NCI-H2029 (cell line): ENCODE data around the gene MAST1.
"Not testable (repeated sequence)": the region's sequence is repeated elsewhere in the genome, so short reads cannot be mapped to it uniquely, and the experiment has no call there.

Source experiments
- DNase-seq: peaks from one replicate; lab custom pipeline; 2025; lab: John Stamatoyannopoulos, UW

The MAST1 gene

DNA sequence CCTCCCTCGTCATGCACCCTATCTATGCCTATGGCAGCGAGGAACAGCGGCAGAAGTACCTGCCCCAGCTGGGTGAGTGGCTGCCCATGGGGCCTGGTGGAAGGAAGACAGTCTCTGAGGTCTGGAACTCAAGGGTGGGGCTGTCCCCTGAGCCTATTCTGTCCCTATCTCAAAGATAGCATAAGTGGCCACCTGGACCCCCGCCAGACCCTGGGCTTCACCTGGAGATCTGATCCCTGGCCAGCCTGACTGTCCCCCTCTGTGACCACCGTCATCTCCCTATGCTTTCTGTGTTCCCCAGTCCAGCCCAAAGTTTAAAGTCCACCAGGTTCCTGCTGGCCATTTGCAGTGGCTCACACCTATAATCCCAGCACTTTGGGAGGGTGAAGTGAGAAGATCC is 55.3 kb downstream of the MAST1 start:
- DNase-seq: no peak

GRCh38 chr19:12896460-12896859 is 58.1 kb downstream of the MAST1 start:
- DNase-seq: no peak

GRCh38 chr19:12899891-12900518 is 61.7 kb downstream of the MAST1 start:
- no peak for DNase-seq

GRCh38 chr19:12907166-12907565 is 68.9 kb downstream of the MAST1 start:
- no peak for DNase-seq

DNA sequence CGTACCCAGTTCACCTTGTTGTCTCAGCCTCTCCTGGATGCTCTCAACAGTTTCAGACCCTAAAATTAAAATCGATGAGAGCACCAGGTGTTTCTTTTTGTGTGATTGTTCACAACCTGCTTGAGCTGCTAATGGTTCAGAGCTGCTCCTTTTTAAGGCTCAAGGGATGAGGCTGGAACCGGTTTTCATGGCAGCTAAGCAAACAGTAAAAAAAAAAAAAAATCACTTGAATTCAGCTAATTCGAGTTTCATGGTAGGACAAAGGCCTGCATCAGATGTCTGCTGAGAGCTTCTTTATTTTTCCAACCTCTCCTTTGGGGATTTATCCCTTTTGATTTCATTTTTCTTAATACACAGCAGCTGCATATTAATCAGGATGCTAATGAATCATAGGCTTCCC is 74.3 kb downstream of the MAST1 start:
- DNase-seq: peak; percentile 95

DNA sequence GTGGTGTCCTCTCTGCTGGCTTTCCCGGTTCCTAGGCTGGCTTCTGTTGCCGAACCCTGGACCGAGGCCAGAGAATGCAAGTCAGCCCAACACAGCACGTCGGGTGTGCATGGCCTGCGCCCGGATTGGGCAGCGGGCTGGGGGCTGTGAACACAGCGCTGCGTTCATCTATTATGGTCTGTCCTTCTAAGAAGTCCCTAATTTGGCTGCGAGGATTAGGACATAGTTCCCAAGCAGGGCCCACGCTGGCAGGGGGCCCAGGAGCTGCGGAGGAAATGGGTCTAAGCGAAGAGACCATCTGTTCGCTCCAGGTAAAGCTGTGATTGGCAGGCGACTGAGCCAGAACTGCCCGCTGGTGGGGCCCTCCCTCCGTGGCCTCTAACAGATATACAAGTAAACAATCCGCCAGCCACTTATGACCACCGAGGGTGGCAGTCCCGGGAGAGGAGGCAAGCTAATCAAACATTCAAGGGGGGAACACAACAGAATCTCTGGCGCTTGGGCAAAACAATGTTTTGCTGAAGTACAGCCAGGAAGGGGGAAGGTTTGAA is 74.8 kb downstream of the MAST1 start:
- DNase-seq: peak; percentile 99

DNA sequence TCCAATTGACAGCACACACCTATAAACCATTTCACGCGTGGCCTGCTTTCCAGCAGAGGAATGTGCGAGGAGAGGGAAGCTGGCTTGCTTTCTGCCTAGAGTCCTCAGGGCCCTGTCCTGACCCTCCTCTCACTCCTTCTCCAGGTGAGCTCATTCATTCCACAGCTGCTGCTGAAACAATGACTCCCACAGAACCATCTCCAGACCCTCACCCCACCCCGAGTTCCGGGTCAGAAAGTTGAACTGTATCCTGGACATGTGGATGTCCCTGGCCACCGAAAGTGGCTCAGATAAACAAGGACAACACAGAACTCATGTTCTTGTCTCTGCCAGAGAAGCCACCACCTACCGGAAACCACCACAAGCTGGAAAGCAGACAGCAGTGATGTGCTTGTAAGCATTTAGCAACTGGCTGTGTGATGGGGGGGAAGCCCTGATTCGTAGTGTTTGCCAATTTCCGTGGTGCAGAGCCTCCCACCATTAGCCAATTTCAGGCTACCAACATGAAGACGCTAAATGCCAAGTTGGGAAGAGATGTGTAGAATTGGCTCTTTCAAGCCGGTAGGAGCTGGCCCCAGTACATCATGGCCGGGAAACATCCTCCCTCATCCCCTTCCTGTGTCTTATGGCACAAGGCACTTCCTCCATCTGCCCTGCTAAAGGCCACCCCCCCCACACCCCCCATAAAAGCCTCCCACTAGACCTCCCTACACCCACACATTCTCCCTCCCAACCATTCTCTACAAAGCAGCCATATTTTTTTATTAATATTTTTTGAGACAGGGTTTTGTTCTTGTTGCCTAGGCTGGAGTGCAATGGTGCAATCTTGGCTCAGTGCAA is 75.8 kb downstream of the MAST1 start:
- DNase-seq: peak; percentile 82

GRCh38 chr19:12915860-12916259 is 77.5 kb downstream of the MAST1 start:
- not testable (repeated sequence) for DNase-seq

- no peak for DNase-seq
These were observed 79.9 kb downstream of the MAST1 start for GRCh38 chr19:12918253-12918652.

GRCh38 chr19:12921047-12921446 is 82.7 kb downstream of the MAST1 start:
- no peak for DNase-seq

DNA sequence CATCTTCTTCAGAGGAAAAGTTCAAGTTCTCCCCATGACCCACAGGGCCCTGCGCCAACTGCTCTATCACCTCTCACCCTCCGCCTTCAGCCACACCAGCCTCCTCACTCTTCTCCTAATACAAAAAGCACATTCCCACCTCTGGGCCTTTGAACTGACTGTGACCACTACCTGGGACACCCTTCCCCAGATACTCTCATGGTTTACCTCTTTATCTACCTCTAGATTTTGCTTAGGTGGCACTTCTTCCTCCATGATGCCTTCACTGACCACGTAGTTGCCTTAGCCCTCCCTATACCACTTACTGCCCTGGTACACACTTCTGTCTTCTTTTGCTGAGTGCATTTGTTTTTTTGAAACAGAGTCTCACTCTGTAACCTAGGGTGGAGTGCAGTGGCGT is 84.6 kb downstream of the MAST1 start:
- DNase-seq: no peak
